Endometrial microvascular endothelial cells (primary cell): ENCODE results near the gene PDE8B. TPM values are rescaled to one million over a fixed set of nuclear protein-coding genes. Genes with fewer than 3 reads are reported as not detected.

Experiments
- in situ Hi-C: cut with HindIII; loops from 2 replicates; pipeline ENCODE4 v1.10.0; 2017; ENCODE audit warnings: low sequenced_read_pairs, low pct_unique_long_range_greater_than_20kb; ENCODE audit errors: inconsistent ontology term
- total RNA-seq: library from RNA; depleted of rRNA; stranded (reverse); fragments of >200 nt; gene quantifications from one replicate; pipeline ENCODE4 v1.2.3, GENCODE V29; 2015; ENCODE audit errors: inconsistent ontology term

PDE8B gene
- total RNA-seq, 1 donor from 2014 or later: not detected

DNA sequence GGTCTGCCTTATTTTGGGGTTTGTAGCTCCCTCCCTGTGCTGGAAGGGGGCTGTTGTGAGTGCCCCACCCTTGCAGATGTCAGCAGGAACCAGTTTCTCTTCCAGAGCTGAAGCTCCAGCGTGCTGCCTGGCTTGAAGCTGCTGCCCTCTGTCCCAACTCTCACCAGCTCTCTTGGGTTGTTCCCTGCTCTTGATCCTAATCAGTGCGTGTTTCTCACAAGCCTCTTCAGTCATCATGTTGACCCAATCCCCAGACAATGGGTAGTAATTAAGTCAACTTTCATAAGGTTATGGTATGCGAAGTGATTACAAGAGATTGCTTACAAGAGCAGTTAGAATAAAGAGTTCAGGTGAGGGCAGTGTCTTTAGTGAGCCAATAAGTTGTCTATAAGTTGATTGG lies 57.0 kb downstream of the PDE8B start:
- in situ Hi-C loops: no loop called here

GRCh38 chr5:77272206-77272605 lies 61.7 kb downstream of the PDE8B start:
- in situ Hi-C loops: no loop called here

GRCh38 chr5:77277759-77278158 lies 67.3 kb downstream of the PDE8B start:
- in situ Hi-C loops: no loop called here

DNA sequence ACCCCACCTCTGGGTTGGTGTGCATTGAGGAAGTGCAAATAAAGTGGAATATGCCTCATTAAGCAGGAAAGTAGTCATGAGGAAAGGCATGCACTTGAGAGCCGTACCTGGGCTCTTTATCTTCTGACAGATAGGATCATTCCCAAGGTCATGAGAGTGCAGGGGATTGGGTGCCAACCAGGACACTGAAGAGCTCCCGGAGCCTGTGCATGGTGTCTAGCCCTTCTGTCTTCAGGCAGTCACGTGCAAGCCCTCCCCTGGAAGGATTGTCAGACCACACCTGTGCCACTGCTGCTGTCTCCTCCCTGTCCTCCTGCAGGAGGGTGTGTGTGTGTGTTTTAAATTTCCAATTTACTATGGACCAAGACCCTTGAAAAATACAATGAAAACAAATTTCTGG lies 69.6 kb downstream of the PDE8B start:
- in situ Hi-C loops: no loop called here

GRCh38 chr5:77281969-77282336 lies 71.5 kb downstream of the PDE8B start:
- in situ Hi-C loops: no loop called here

DNA sequence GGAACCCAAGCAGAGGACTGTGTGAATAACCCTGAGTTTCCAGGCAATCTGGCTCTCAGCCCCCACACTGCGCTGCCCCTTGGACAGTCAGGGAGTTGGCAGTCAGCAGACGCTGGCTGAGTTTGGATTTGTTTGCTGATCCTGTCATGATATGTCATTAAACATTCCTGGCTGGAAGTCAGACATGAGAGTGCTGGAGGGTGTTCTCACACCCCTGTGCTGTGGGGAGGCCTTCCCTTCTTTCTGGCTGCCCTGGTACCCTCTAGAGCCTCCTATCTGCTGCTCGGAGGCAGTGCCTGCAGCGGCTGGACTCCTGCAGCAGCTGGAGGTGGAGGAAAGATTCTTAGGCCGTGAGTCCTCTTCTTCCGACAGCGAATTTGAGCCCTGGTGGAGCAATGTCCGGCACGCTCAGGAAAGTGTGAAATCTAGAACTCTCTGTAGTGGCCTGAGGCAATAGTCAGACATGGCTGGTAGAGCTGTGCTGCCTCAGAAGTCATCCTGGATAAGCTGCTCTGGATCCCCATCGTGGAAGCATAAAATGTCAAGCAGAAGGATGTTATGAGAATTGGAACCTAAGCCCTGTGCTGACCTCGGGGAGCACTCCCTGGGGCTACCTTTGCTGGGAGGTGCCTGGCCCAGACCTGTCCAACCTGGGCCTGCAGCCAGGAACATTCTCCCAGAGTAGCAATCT lies 72.0 kb downstream of the PDE8B start:
- in situ Hi-C loops: no loop called here

DNA sequence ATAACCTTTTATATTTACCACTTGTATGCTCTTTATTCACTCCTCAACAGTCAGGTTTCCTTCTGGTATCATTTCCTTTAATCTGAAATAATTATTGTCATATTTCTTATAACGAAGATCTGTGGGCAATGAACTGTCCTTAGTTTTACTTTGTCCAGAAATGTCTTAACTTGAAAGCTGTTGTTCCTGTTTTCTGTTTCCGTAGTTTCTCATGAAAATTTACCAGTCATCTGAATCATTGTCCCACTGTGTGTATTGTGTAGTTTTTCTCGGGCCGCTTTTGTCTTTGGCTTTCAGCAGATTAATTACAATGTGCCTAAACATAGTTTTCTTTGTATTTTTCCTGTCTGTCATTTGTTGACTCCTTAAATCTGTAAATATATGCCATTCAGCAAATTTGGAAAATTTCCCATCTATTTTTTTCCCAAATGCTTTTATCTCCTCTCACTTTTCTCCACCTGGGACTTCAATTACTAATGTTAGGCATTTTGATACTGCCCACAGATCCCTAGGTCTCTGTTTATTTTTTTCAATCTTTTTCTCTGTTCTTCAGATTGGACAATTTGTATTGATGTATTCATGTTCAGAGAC lies 74.9 kb downstream of the PDE8B start:
- in situ Hi-C loops: no loop called here

GRCh38 chr5:77292026-77292757 lies 81.7 kb downstream of the PDE8B start:
- in situ Hi-C loops: no loop called here

DNA sequence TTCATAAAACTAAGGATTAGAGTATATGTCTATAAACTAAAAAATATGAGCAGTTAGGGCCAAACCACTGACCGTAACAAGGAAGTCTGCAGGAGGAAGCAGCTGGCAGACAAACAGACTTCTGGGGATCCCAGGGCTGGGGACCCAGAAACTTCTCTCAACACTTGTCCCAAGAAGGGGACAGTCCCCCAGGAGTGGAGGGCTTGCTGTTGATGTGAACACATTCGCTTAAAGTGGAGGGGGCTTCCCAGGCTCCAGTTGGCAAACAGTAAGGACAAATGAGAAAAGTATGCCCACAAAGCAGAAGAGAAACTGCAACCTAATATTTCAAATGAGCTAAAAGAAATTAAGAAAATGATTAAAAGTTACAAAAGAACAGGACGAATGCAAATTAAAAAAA lies 83.7 kb downstream of the PDE8B start:
- in situ Hi-C loops: no loop called here

DNA sequence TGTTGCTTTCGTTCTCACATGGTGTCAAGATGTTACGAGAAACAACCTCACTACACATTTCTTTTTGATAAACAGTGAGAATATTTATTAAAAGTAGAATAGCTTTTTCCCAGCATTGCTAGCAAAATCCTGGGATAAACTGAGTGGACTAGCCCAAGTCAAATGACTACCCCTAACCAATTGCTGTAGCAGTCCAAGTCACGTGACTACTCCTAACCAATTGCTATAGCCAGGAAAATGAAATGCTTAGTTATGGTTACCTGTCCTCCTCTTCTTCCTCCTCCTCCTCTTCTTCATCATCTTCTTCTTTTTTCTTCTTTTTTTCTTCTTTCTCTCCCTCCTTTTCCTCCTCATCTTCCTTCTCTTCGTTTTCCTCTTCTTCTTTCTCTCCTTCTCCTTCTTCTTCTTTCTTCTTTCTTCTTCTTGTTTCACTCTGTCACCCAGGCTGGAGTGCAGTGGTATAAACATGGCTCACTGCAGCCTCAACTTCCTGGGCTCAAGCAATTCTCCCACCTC lies 85.4 kb downstream of the PDE8B start:
- in situ Hi-C loops: no loop called here

DNA sequence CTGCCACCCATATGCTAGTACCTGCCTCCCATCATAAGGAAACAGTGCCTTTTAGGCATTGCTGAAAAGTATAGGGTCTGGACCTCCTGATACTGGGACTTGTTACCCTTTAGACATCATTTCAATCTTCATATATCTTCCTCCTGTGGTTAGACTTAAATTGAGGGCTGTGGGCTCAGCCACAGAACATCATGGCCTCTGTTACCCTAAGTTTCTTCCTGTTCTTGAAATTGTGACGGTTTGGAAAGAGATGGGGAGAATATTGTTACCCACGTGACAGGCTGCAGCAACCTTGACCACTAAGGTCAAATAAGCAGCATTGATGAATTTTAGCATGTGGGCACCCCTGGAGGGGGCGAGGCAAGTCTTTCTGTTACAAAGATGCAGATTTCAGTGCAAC lies 87.7 kb downstream of the PDE8B start:
- in situ Hi-C loops: no loop called here

GRCh38 chr5:77300451-77300850 lies 90.0 kb downstream of the PDE8B start:
- in situ Hi-C loops: no loop called here

DNA sequence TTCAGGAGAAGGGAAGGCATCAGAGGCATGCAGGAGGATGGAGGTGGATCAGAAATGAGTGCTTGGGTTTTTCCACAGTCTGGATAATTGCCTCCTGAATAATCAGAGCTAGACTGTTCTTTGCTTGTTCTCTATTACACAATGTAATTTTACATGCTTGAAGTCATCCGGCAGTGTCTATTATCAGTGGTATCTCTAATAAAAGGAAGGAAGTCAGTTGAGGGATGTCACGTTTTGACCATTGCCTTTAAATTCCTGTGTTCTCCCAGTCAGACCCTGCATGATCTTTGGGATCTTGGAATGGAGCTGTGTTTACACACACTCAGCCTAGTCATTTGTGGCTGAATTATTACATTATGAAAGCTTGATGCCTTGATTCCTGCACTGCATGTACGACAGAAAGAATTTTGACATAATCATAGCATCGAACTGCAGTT lies 91.0 kb downstream of the PDE8B start:
- in situ Hi-C loops: no loop called here

DNA sequence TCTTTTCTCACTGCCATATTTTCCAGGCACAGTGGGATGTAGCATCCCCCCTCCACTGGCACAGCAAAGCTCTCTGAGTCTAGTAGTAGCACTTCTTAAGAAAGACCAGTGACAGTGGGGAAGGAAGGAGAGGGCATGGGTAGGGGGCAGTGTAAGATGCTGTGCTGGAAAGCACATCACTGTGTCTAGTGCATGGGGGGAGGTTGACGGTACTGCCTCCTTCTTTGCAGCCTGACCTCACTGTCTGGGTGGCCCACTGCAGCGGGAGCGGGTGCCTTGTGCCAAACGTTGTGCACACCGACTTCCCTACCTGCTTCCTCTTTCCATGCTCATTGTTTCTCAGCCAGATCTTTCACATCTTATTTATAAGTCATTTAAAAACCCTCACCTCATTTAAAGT lies 91.8 kb downstream of the PDE8B start:
- in situ Hi-C loops: no loop called here

- in situ Hi-C loops: no loop called here
Observed at GRCh38 chr5:77302653-77303052, 92.2 kb downstream of the PDE8B start.

DNA sequence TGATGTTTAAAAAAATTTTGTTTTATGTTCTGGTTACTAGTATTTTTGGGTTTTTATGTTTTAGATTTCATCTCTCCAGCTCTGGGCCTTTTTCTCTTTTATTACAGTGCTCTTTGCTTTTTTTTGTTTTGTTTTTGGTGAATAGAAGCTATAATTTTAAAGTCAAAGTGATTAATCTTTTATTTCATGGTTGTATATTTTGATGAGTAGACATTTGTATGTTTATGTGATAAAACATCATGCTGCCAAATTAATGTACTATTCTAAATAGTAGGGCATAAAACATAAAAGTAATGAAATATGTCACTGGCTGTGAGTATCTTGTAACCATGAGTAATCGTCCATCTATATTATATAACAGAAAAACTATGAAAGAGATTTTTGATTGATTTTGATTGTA lies 93.9 kb downstream of the PDE8B start:
- in situ Hi-C loops: no loop called here

DNA sequence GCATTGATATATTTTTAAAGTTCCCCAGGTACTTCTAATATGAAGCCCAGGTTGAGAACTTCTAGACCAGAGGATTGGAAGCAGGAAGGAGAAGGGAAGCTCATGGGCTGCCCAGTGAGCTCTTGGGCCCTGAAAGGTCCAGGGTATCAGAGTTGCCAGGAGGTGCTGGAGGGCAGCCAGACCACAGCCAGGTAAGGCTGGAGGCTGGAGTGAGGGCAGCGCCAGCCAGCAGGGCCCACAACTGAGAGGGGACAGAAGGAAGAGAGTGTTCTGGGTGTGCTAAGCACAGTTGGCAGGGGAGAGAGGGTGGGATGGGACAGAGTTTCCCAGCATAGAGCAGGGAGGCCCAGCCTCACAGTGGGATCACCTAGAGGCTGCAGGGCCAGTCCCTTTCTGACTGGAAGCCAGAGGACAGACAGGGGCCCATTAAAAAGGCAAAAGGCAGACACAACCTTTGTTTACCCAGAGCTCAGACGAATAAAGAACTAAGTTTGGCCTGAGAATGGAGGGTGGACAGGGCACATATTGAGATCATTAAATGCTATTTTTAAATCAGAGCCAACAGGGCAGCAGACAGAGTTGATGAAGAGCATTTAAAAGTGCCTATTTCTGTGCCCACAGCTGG lies 94.9 kb downstream of the PDE8B start:
- in situ Hi-C loops: no loop called here

GRCh38 chr5:77305956-77306355 lies 95.5 kb downstream of the PDE8B start:
- in situ Hi-C loops: no loop called here

DNA sequence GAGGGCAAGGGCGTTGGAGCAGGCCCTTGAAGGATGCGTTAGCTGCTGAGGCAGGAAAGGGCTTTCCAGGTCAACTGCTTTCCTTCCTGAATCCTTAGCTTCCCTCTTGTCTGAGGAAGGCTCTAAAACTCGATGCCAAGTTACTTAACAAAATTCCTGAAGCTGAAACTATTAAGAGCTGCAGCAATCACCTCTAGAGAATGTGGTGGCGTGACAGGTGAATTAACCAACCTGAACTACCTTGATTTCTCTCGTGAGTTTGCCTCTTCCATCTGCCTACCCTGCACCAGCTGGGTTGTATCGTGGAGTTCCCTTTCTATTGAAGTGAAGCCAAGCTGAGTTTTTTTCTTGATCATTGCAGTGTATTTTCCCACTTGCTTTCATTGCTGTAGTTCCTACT lies 96.1 kb downstream of the PDE8B start:
- in situ Hi-C loops: no loop called here
